Uterus (tissue), 2 donors: ENCODE data around the gene PSMC5.

Experiments
- POLR2A ChIP-seq, 2 donors: fragments of 450-650 bp; IDR thresholded peaks; one replicate each; pipeline ENCODE4 v1.6.1; 2016; ENCODE audit warnings: antibody characterized with exemption in 2 of 2, mild to moderate bottlenecking in 1 of 2, moderate library complexity in 1 of 2
- TF ChIP-seq, protein P1 (sequence below), 4 experiments: fragments of 200-600 bp in 2 of 4; fragments of 450-650 bp in 2 of 4; sonication (generic) in 2 of 4; IDR thresholded peaks; one replicate each; pipeline ENCODE4 v1.5.1; 2016 to 2019; ENCODE audit warnings: antibody characterized with exemption in 4 of 4, mild to moderate bottlenecking in 2 of 4, moderate library complexity in 1 of 4

- TF ChIP-seq, protein P1, sequence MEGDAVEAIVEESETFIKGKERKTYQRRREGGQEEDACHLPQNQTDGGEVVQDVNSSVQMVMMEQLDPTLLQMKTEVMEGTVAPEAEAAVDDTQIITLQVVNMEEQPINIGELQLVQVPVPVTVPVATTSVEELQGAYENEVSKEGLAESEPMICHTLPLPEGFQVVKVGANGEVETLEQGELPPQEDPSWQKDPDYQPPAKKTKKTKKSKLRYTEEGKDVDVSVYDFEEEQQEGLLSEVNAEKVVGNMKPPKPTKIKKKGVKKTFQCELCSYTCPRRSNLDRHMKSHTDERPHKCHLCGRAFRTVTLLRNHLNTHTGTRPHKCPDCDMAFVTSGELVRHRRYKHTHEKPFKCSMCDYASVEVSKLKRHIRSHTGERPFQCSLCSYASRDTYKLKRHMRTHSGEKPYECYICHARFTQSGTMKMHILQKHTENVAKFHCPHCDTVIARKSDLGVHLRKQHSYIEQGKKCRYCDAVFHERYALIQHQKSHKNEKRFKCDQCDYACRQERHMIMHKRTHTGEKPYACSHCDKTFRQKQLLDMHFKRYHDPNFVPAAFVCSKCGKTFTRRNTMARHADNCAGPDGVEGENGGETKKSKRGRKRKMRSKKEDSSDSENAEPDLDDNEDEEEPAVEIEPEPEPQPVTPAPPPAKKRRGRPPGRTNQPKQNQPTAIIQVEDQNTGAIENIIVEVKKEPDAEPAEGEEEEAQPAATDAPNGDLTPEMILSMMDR (IDR thresholded peaks at IDR 0.05): no peak
- no peak for TF ChIP-seq POLR2A (IDR thresholded peaks at IDR 0.05)
These were observed 6.2 kb upstream of the PSMC5 start for GRCh38 chr17:63820963-63821561.
